A673 (cell line): ENCODE data around the gene FRMPD4.

ENCODE experiments used
- CTCF ChIP-seq: fragments of 300-800, 200-600 bp; sonication (generic); conservative IDR thresholded peaks from 2 replicates; pipeline ENCODE4 v1.5.1; 2017; ENCODE audit warnings: low read depth, mild to moderate bottlenecking, antibody characterized with exemption, low read length, moderate library complexity, mixed read lengths
- EZH2 ChIP-seq: fragments of 200-600 bp; sonication (generic); IDR thresholded peaks from 2 replicates; pipeline ENCODE4 v1.6.1; 2017; ENCODE audit warnings: borderline replicate concordance, low read depth, mild to moderate bottlenecking, mixed read lengths, antibody characterized with exemption, low read length; ENCODE audit not compliant: poor library complexity, severe bottlenecking

- TF ChIP-seq CTCF (no peak), EZH2 (no peak)
These were observed 283.6 kb downstream of the FRMPD4 start for GRCh38 chrX:12421918-12422317.
